Kidney epithelial cell (primary cell): ENCODE measurements around the gene TSPAN1. TPM values are rescaled to one million over a fixed set of nuclear protein-coding genes. Genes with fewer than 3 reads are reported as not detected.

Experiments
- DNase-seq: peaks from one replicate; pipeline ENCODE4 v3.0.0-alpha.2; 2010; ENCODE audit warnings: low read depth
- H3K27me3 ChIP-seq: 2 replicates; pipeline ENCODE4 v1.6.0; 2011; ENCODE audit warnings: low read length; ENCODE audit not compliant: control insufficient read depth, insufficient read depth
- H3K36me3 ChIP-seq: 2 replicates; pipeline ENCODE4 v1.5.1; 2011; ENCODE audit warnings: low read length; ENCODE audit not compliant: control insufficient read depth, insufficient read depth
- H3K4me3 ChIP-seq: 2 replicates; pipeline ENCODE4 v1.5.1; 2011; ENCODE audit warnings: low read depth, mild to moderate bottlenecking, control low read depth, low read length
- total RNA-seq: library from RNA; depleted of rRNA; stranded (reverse); fragments of >200 nt; gene quantifications from 2 replicates; pipeline ENCODE4 v1.2.3, GENCODE V29; 2015
- TF ChIP-seq, protein P1 (sequence below): IDR thresholded peaks from 2 replicates; pipeline ENCODE4 v1.5.1; 2011; ENCODE audit warnings: mild to moderate bottlenecking, moderate library complexity, low read length, control low read depth, inconsistent platforms; ENCODE audit not compliant: insufficient read depth, poor library complexity, severe bottlenecking

TSPAN1 gene, protein sequence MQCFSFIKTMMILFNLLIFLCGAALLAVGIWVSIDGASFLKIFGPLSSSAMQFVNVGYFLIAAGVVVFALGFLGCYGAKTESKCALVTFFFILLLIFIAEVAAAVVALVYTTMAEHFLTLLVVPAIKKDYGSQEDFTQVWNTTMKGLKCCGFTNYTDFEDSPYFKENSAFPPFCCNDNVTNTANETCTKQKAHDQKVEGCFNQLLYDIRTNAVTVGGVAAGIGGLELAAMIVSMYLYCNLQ
- total RNA-seq: 52.7 and 68.5 TPM in 2 replicates

DNA sequence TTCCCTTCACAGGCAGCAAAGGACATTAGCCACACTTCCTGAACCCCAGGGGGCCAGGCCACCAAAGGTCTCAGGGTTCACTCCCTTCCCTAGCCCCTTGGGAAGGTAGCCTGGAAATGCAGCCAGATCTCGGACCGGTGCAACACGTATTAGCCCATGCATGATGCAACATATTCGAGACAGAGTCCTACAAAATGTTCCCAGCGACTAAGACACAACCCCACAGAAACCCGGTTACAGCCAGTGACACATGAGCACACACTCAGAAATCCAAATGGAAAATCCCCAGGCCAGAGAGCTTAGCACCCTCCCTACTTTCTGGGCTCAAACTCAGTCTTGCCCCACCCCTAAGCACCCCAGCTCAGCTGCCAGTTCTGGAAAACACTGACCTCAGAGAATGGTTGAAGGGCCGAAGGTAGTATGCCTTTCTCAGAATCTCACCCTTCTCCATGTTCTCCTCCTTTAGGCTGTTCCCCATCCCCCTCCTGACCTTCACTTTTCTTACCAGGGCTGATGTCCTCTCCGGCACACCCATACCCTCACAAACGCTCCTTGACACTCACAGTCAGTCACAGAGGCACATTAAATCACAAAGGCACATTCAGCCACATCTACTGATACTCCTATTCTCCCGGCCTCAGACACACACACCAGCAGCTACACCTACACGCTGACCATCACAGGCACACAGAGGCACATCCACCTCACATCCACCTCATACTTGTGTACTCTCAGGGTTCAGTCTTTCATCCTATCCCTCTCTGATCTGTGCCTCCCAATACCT, at the start of gene TSPAN1:
TSS of gene TSPAN1 (plus strand) at position 640 of the 784 bp plus-strand sequence. CDS start 6,021 bp downstream, outside the sequence.
- DNase-seq: no peak
- Histone ChIP-seq H3K27me3 (no peaks in the 10 kb centered on the region), H3K4me3 (no peak within 1 kb of the TSS), H3K36me3 (no peaks in the 10 kb centered on the region)
- TF ChIP-seq, protein P1, sequence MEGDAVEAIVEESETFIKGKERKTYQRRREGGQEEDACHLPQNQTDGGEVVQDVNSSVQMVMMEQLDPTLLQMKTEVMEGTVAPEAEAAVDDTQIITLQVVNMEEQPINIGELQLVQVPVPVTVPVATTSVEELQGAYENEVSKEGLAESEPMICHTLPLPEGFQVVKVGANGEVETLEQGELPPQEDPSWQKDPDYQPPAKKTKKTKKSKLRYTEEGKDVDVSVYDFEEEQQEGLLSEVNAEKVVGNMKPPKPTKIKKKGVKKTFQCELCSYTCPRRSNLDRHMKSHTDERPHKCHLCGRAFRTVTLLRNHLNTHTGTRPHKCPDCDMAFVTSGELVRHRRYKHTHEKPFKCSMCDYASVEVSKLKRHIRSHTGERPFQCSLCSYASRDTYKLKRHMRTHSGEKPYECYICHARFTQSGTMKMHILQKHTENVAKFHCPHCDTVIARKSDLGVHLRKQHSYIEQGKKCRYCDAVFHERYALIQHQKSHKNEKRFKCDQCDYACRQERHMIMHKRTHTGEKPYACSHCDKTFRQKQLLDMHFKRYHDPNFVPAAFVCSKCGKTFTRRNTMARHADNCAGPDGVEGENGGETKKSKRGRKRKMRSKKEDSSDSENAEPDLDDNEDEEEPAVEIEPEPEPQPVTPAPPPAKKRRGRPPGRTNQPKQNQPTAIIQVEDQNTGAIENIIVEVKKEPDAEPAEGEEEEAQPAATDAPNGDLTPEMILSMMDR: no peak

DNA sequence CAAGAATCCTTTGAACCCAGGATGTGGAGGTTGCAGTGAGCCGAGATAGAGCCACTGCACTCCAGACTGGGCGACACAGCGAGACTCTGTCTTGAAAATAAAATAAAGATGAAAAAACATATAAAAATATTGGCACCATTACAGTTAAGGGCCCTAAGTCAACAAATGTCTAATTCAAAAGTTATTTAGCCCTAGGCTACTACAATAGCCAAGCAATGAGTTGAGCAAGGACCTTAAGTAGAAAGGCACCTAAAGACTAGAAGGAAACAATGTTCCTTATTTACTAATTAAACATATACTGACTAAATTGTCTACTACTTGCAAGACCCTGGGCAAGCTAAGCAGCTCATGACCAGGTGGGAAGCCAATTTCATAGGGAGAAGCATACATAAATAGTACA, 46.5 kb upstream of the TSPAN1 start:
- no peaks in the 10 kb centered on the region for H3K27me3 ChIP-seq
- H3K4me3 ChIP-seq: no peak overlapping the region
- no peaks in the 10 kb centered on the region for H3K36me3 ChIP-seq
- TF ChIP-seq, protein P1: no peak
- DNase-seq: no peak

DNA sequence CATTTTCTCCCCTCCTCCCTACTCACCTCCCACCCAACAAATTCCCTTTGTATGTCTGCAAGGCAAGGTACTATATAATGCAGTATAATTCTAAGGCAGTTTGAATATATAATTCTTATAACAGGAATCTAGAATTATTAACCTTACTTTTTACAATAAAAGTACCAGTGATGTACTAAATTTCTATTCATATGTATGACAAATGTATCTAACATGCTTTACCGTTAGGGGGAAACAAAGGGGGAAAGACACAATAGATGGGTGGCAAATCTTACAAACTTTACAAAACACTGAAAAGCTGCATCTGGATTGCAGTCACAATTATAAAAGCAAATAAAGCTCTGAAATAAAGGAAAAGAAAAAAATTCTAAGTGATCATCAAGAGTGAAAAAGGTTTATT, 44.8 kb upstream of the TSPAN1 start:
- Histone ChIP-seq H3K27me3 (no peaks in the 10 kb centered on the region), H3K4me3 (peak overlapping the region; percentile 61), H3K36me3 (no peaks in the 10 kb centered on the region)
- TF ChIP-seq, protein P1: peak; percentile 2
- no peak for DNase-seq

DNA sequence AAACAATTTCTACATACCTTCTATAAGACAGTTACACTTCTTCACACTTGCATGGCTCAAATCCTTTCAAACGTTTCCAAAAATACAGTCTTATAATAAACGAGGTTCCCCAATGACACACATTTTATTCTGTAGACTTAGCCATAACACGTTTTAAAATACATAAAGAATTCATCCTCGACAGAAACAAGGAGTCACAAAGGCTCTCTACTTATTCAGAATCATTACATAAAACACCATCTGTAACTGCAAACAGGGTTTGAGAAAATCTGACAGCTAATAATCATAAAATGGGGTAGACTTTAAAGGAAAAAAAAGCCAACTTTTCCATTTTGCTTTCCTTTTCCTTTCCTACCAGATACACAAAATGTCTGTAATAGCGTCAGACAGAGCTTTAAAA, 44.3 kb upstream of the TSPAN1 start:
- TF ChIP-seq, protein P1: no peak
- Histone ChIP-seq H3K36me3 (no peaks in the 10 kb centered on the region), H3K27me3 (no peaks in the 10 kb centered on the region), H3K4me3 (peak overlapping the region; percentile 61)
- DNase-seq: no peak

DNA sequence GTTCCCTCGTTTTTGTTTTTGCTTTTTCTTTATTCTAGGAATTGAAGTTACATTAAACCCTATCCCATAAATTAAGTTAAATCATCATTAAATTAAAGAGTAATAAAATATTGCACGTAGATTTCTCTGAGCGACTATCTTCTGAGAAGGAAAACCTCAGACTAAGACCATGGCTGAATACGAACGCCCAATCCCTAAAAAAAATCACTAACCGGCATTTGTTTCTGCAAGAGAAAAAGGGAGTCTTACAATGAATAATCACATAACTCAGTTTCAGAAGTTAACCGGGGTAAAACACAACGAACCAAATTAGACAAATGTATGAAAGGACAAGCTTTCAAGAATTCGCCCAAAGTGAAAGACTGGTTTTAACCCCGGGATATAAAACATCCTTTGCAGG, 43.8 kb upstream of the TSPAN1 start:
- Histone ChIP-seq H3K36me3 (no peaks in the 10 kb centered on the region), H3K4me3 (peak overlapping the region; percentile 61), H3K27me3 (no peaks in the 10 kb centered on the region)
- no peak for DNase-seq
- TF ChIP-seq, protein P1: no peak
